Lung (tissue), 12 donors: ENCODE data around the gene TNNC1. TPM values are rescaled to one million over a fixed set of nuclear protein-coding genes. Genes with fewer than 3 reads are reported as not detected.

Experiments
- ATAC-seq: fragments of 200-7000 bp; cut with Tn5 transposase; one replicate; pipeline ENCODE4 v1.9.1; 2020; ENCODE audit warnings: moderate number of reproducible peaks; ENCODE audit not compliant: insufficient read depth, low FRiP score
- DNase-seq, 3 donors: peaks; one replicate each; pipeline ENCODE4 v3.0.0-alpha.2; 2013 to 2017
- H3K27ac ChIP-seq, 2 donors: one replicate each; pipeline ENCODE4 v1.5.1; 2013; ENCODE audit warnings: mild to moderate bottlenecking in 2 of 2, moderate library complexity in 2 of 2, control low read depth in 1 of 2, inconsistent platforms in 1 of 2, low read depth in 1 of 2, low read length in 1 of 2
- H3K27me3 ChIP-seq, 3 donors: one replicate each; pipeline ENCODE4 v1.5.1; 2013; ENCODE audit warnings: low read length in 2 of 3; ENCODE audit not compliant: control insufficient read depth in 3 of 3, insufficient read depth in 3 of 3
- H3K36me3 ChIP-seq, 4 donors: one replicate each; pipeline ENCODE4 v1.5.1; 2013; ENCODE audit warnings: low read length in 4 of 4, mild to moderate bottlenecking in 1 of 4, moderate library complexity in 1 of 4; ENCODE audit not compliant: control insufficient read depth in 4 of 4, insufficient read depth in 4 of 4
- H3K4me1 ChIP-seq, 5 donors: one replicate each; pipeline ENCODE4 v1.5.1; 2013; ENCODE audit warnings: low read length in 5 of 5, mild to moderate bottlenecking in 2 of 5, moderate library complexity in 1 of 5; ENCODE audit not compliant: control insufficient read depth in 5 of 5, insufficient read depth in 5 of 5
- H3K4me3 ChIP-seq: one replicate; pipeline ENCODE4 v1.5.1; 2013; ENCODE audit warnings: mild to moderate bottlenecking, control low read depth, moderate library complexity
- H3K9ac ChIP-seq, 2 donors: one replicate each; pipeline ENCODE4 v1.5.1; 2013; ENCODE audit warnings: low read length in 2 of 2, control low read depth in 1 of 2; ENCODE audit not compliant: insufficient read depth in 1 of 2
- H3K9me3 ChIP-seq, 4 donors: one replicate each; pipeline ENCODE4 v1.5.1; 2013; ENCODE audit warnings: low read length in 3 of 4, mild to moderate bottlenecking in 1 of 4, moderate library complexity in 1 of 4; ENCODE audit not compliant: control insufficient read depth in 4 of 4, insufficient read depth in 3 of 4
- CTCF ChIP-seq: IDR thresholded peaks from 2 replicates; pipeline ENCODE4 v1.5.1; 2012; ENCODE audit warnings: mild to moderate bottlenecking; ENCODE audit errors: control extremely low read depth, extremely low read depth
- WGBS, 2 donors: extraction: QIAGEN DNeasy Blood & Tissue Kit; methylation state at CpG; one replicate each; pipeline ENCODE4 v1.1.7; 2013; 5-methylcytosine and 5-hydroxymethylcytosine counted together
- polyA plus RNA-seq, 2 donors: library from polyadenylated mRNA; stranded (reverse); fragments of 200-250 nt; gene quantifications; one replicate each; pipeline ENCODE4 v1.2.1, GENCODE V29; 2013
- total RNA-seq, 2 donors: library from RNA; depleted of rRNA in 1 of 2; stranded (reverse); fragments of >200 nt in 1 of 2; gene quantifications; one replicate each; pipeline ENCODE4 v1.2.1, GENCODE V29; 2014 to 2021
- donor health status: control.
- donor health status: control.
- donor health status: Bipolar disorder and iron deficiency.
- donor health status: healthy.
- donor health status: DM: yes; HTN: yes; CAD: no.

The TNNC1 gene
- total and polyA plus RNA-seq, 4 donors = 17.3 to 250 (median 33.4) TPM

- H3K27me3 ChIP-seq = no peaks in the 10 kb centered on the region
- ATAC-seq (no peak), DNase-seq (no peak)
- H3K9me3 ChIP-seq = no peaks in the 10 kb centered on the region
- H3K36me3 ChIP-seq = peaks cover 32 to 88% (median 72%) of the 10 kb centered on the region in 4 donors
- no peak overlapping the region for H3K27ac ChIP-seq
- TF ChIP-seq CTCF = no peak
- no peak overlapping the region for H3K4me3 ChIP-seq
- peaks cover 0 to 1% (median 0%) of the 10 kb centered on the region in 5 donors for H3K4me1 ChIP-seq
- no peak overlapping the region for H3K9ac ChIP-seq
- WGBS, 2 donors = 97 to 98% methylated on average over 16 of the region's 16 CpGs
Observed at GRCh38 chr3:52477076-52477795, 23.4 kb upstream of the TNNC1 start.

- peaks cover 0 to 11% (median 0%) of the 10 kb centered on the region in 5 donors for H3K4me1 ChIP-seq
- WGBS, 2 donors = 80 to 85% methylated on average over 5 of the region's 5 CpGs
- ATAC-seq = no peak
Observed at GRCh38 chr3:52473026-52473425, 19.2 kb upstream of the TNNC1 start.

GRCh38 chr3:52472239-52473000 lies 18.6 kb upstream of the TNNC1 start:
- H3K36me3 ChIP-seq = peaks cover 11 to 58% (median 42%) of the 10 kb centered on the region in 4 donors

More at GRCh38 chr3:52473026-52473425, 19.2 kb upstream of the TNNC1 start:
- Histone ChIP-seq H3K9me3 (no peaks in the 10 kb centered on the region), H3K9ac (no peak overlapping the region), H3K36me3 (peaks cover 16 to 64% (median 48%) of the 10 kb centered on the region in 4 donors), H3K27ac (no peak overlapping the region), H3K4me3 (no peak overlapping the region), H3K27me3 (no peaks in the 10 kb centered on the region)
- DNase-seq = no peak
- no peak for TF ChIP-seq CTCF

More at GRCh38 chr3:52472239-52473000, 18.6 kb upstream of the TNNC1 start:
- WGBS, 2 donors = 70 to 79% methylated on average over 14 of the region's 14 CpGs
- Histone ChIP-seq H3K4me3 (no peak overlapping the region), H3K9ac (no peak overlapping the region), H3K27me3 (no peaks in the 10 kb centered on the region), H3K4me1 (peaks cover 0 to 11% (median 0%) of the 10 kb centered on the region in 5 donors), H3K9me3 (no peaks in the 10 kb centered on the region), H3K27ac (no peak overlapping the region)
- ATAC-seq = no peak
- no peak for TF ChIP-seq CTCF
- DNase-seq = no peak
